ENCODE results near the gene CATSPER3. TPM values are rescaled to one million over a fixed set of nuclear protein-coding genes. Genes with fewer than 3 reads are reported as not detected.

The CATSPER3 gene
- total and polyA plus RNA-seq, 9 donors, result 0.25 to 0.86 (median 0.55) TPM

DNA sequence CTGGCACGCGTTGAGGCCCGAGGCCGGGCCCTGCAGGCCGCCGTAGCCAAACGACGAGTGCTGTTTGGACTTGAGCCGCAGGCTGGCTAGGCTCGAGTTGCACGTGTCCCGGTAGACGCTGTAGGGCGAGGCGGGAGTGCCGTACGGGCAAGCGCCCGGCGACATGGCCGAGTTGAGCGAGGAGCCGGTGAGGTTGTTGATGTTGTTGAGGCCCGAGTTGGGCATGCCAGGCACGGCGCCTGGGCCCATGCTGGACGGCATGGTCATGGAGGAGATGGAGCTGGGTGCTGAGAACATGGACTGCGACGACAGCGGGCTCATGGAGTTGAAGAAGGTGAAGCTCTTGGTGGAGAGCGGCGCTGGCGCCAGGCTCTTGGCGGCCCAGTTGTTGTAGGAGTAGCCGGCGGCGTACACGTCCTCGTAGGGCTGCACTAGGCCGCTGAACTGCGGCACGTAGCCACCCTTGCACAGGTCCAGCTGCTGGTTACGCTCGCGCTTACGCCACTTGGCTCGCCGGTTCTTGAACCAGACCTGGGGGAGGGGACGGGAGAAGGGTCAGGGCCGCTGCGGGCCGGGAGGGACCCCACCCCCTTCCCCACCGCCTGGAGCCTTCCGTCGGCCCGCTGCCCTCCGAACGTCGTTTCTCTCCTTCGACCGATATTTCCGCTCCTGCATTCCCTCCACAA, 61.2 kb downstream of the CATSPER3 start:
- peaks cover 52% of the 10 kb centered on the region for H3K4me1 ChIP-seq (ENCODE audit: control insufficient read depth, insufficient read depth, low read length)
- no peak overlapping the region for H3K4me3 ChIP-seq (ENCODE audit: low read length)
- peak; percentile 42 for DNase-seq
- no peak overlapping the region for H3K27ac ChIP-seq (ENCODE audit: low read length)
- H3K36me3 ChIP-seq (ENCODE audit: control insufficient read depth, insufficient read depth, low read length), result no peaks in the 10 kb centered on the region
- peaks cover 83% of the 10 kb centered on the region for H3K27me3 ChIP-seq (ENCODE audit: control insufficient read depth, insufficient read depth, low read length)
- 25% methylated on average over 52 of the region's 62 CpGs for WGBS (ENCODE audit: insufficient coverage)
- H3K9me3 ChIP-seq (replicated peaks; ENCODE audit: control insufficient read depth, low read depth, low read length), result no peaks in the 10 kb centered on the region

DNA sequence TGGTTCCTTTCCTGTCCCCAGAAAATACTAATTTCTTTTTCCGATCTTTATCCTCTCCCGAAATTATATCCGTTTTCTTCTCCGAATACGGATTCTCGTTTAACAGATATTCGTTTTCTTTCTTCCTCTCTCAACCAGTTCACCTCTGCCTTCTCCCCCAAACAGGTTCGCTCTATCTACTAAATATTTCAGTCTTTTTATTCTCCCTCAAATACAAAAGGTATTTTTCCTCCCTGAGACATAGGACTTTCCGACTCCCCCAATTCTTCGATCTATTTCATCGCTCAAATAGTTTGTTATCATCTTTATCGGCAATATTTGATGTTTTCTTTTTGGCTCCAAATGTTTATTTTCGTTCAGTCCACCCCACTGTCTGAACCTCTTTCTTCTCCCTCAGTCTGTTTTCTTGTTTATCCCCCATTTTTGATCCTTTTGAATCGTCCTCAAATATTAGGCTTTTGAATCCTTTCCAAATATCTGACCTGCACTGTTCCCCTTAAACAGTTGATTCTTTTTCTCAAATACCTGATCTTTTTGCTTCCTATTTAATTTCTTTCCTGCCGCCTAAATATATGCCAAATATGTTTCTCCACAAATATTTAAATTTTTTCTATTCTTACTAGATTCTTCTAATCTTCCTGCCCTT, 61.9 kb downstream of the CATSPER3 start:
- Histone ChIP-seq H3K27me3 (ENCODE audit: control insufficient read depth, insufficient read depth, low read length) (peaks cover 82% of the 10 kb centered on the region), H3K4me1 (ENCODE audit: control insufficient read depth, insufficient read depth, low read length) (peaks cover 55% of the 10 kb centered on the region), H3K27ac (ENCODE audit: low read length) (no peak overlapping the region), H3K4me3 (ENCODE audit: low read length) (no peak overlapping the region), H3K9me3 (replicated peaks; ENCODE audit: control insufficient read depth, low read depth, low read length) (no peaks in the 10 kb centered on the region), H3K36me3 (ENCODE audit: control insufficient read depth, insufficient read depth, low read length) (no peaks in the 10 kb centered on the region)
- DNase-seq, result peak; percentile 14
- WGBS (ENCODE audit: insufficient coverage), result 44% methylated on average over 13 of the region's 15 CpGs

- peak overlapping the region; percentile 71 for H3K27ac ChIP-seq (ENCODE audit: low read length)
- peaks cover 84% of the 10 kb centered on the region for H3K27me3 ChIP-seq (ENCODE audit: control insufficient read depth, insufficient read depth, low read length)
- no peaks in the 10 kb centered on the region for H3K36me3 ChIP-seq (ENCODE audit: control insufficient read depth, insufficient read depth, low read length)
- H3K4me1 ChIP-seq (ENCODE audit: control insufficient read depth, insufficient read depth, low read length), result peaks cover 58% of the 10 kb centered on the region
- peak overlapping the region; percentile 26 for H3K4me3 ChIP-seq (ENCODE audit: low read length)
- no peaks in the 10 kb centered on the region for H3K9me3 ChIP-seq (replicated peaks; ENCODE audit: control insufficient read depth, low read depth, low read length)
- WGBS (ENCODE audit: insufficient coverage), result 16% methylated on average over 6 of the region's 13 CpGs
- DNase-seq, result peak; percentile 53
Measured at GRCh38 chr5:135030123-135030955, 62.6 kb downstream of the CATSPER3 start.

DNA sequence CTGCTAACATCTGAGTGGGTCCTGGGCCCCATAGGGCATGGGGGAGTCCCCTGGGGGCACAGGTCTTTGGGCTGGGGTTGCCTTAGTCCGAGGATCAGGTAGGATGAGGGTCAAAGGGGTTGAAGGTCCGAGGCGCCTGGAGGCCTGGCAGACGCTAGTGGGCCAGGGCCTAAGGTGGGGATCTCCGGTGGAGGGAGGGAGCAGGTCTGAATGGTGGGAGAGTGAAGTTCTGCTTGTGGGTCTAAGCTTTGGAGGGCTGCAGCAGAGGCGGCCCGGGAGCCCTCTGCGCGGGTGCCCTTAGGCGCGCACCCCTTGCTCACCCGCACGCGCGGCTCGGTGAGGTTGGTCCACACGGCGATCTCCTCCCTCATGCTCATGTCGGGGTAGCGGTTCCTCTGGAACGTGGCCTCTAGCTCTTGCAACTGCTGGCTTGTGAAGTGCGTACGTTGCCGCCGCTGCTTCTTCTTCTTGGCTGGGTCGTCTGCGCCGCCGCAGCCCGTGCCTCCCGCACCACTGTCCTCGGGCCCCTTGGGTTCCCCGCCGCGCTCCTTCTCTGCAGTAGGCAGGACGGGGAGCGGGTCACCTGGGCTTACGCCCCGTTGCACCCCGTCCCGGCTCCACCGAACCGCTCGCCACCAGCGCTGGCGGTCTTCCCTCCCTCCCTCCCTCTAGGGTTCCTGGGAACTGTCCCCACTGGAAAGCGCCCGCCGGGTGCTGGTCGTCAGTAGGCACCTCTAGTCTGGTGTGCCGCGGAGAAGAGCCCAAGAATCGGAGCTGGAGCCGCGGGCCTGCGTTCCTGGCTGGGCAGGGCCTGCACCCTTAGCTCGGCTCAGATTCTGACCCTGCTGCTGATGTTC, 63.5 kb downstream of the CATSPER3 start:
- Histone ChIP-seq H3K9me3 (replicated peaks; ENCODE audit: control insufficient read depth, low read depth, low read length) (no peaks in the 10 kb centered on the region), H3K27ac (ENCODE audit: low read length) (peak overlapping the region; percentile 71), H3K4me1 (ENCODE audit: control insufficient read depth, insufficient read depth, low read length) (peaks cover 50% of the 10 kb centered on the region), H3K36me3 (ENCODE audit: control insufficient read depth, insufficient read depth, low read length) (no peaks in the 10 kb centered on the region), H3K4me3 (ENCODE audit: low read length) (peak overlapping the region; percentile 26), H3K27me3 (ENCODE audit: control insufficient read depth, insufficient read depth, low read length) (peaks cover 84% of the 10 kb centered on the region)
- DNase-seq, result peak; percentile 60
- WGBS (ENCODE audit: insufficient coverage), result 17% methylated on average over 57 of the region's 57 CpGs

- Histone ChIP-seq H3K9me3 (replicated peaks; ENCODE audit: control insufficient read depth, low read depth, low read length) (no peaks in the 10 kb centered on the region), H3K27ac (ENCODE audit: low read length) (peak overlapping the region; percentile 47), H3K27me3 (ENCODE audit: control insufficient read depth, insufficient read depth, low read length) (peaks cover 84% of the 10 kb centered on the region), H3K4me3 (ENCODE audit: low read length) (peak overlapping the region; percentile 50), H3K36me3 (ENCODE audit: control insufficient read depth, insufficient read depth, low read length) (no peaks in the 10 kb centered on the region), H3K4me1 (ENCODE audit: control insufficient read depth, insufficient read depth, low read length) (peaks cover 43% of the 10 kb centered on the region)
- peak; percentile 42 for DNase-seq
- 14% methylated on average over 2 of the region's 15 CpGs for WGBS (ENCODE audit: insufficient coverage)
Measured at GRCh38 chr5:135031813-135032694, 64.3 kb downstream of the CATSPER3 start.

- Histone ChIP-seq H3K36me3 (ENCODE audit: control insufficient read depth, insufficient read depth, low read length) (no peaks in the 10 kb centered on the region), H3K9me3 (replicated peaks; ENCODE audit: control insufficient read depth, low read depth, low read length) (no peaks in the 10 kb centered on the region), H3K4me3 (ENCODE audit: low read length) (peak overlapping the region; percentile 50), H3K27me3 (ENCODE audit: control insufficient read depth, insufficient read depth, low read length) (peaks cover 84% of the 10 kb centered on the region), H3K27ac (ENCODE audit: low read length) (no peak overlapping the region), H3K4me1 (ENCODE audit: control insufficient read depth, insufficient read depth, low read length) (peaks cover 37% of the 10 kb centered on the region)
- DNase-seq, result no peak
- under 1% methylated on average over 15 of the region's 18 CpGs for WGBS (ENCODE audit: insufficient coverage)
Measured at GRCh38 chr5:135032695-135032998, 64.9 kb downstream of the CATSPER3 start.

GRCh38 chr5:135032999-135033861, 65.5 kb downstream of the CATSPER3 start:
- Histone ChIP-seq H3K9me3 (replicated peaks; ENCODE audit: control insufficient read depth, low read depth, low read length) (no peaks in the 10 kb centered on the region), H3K27ac (ENCODE audit: low read length) (peak overlapping the region; percentile 47), H3K27me3 (ENCODE audit: control insufficient read depth, insufficient read depth, low read length) (peaks cover 84% of the 10 kb centered on the region), H3K4me1 (ENCODE audit: control insufficient read depth, insufficient read depth, low read length) (peaks cover 32% of the 10 kb centered on the region), H3K36me3 (ENCODE audit: control insufficient read depth, insufficient read depth, low read length) (no peaks in the 10 kb centered on the region), H3K4me3 (ENCODE audit: low read length) (peak overlapping the region; percentile 50)
- WGBS (ENCODE audit: insufficient coverage), result under 1% methylated on average over 87 of the region's 89 CpGs
- DNase-seq, result peak; percentile 63

- Histone ChIP-seq H3K27me3 (ENCODE audit: control insufficient read depth, insufficient read depth, low read length) (peaks cover 84% of the 10 kb centered on the region), H3K27ac (ENCODE audit: low read length) (peak within 1 kb of the TSS; percentile 47), H3K9me3 (replicated peaks; ENCODE audit: control insufficient read depth, low read depth, low read length) (no peaks in the 10 kb centered on the region), H3K4me1 (ENCODE audit: control insufficient read depth, insufficient read depth, low read length) (peaks cover 34% of the 10 kb centered on the region), H3K36me3 (ENCODE audit: control insufficient read depth, insufficient read depth, low read length) (no peaks in the 10 kb centered on the region), H3K4me3 (ENCODE audit: low read length) (peak within 1 kb of the TSS; percentile 50)
- under 1% methylated on average over 45 of the region's 49 CpGs for WGBS (ENCODE audit: insufficient coverage)
- peak; percentile 11 for DNase-seq
Measured at GRCh38 chr5:135033901-135034235, 66.2 kb downstream of the CATSPER3 start, which contains the start of gene PITX1. Gene PITX1 (minus strand): TSS chr5:135034228. CDS start chr5:135033881, 347 bp downstream.
